Body of pancreas (tissue), 4 donors: ENCODE measurements around the gene SNHG17.

Source experiments
- CTCF ChIP-seq, 7 experiments: fragments of 450-650 bp in 4 of 7; fragments of 200-600 bp in 3 of 7; sonication (generic) in 3 of 7; IDR thresholded peaks; one replicate each; pipeline ENCODE4 v1.5.1; 2016 to 2019; ENCODE audit warnings: antibody characterized with exemption in 7 of 7
- POLR2A ChIP-seq, 3 donors: fragments of 450-650 bp; IDR thresholded peaks; one replicate each; pipeline ENCODE4 v1.6.1; 2016; ENCODE audit warnings: antibody characterized with exemption in 3 of 3, mild to moderate bottlenecking in 2 of 3

DNA sequence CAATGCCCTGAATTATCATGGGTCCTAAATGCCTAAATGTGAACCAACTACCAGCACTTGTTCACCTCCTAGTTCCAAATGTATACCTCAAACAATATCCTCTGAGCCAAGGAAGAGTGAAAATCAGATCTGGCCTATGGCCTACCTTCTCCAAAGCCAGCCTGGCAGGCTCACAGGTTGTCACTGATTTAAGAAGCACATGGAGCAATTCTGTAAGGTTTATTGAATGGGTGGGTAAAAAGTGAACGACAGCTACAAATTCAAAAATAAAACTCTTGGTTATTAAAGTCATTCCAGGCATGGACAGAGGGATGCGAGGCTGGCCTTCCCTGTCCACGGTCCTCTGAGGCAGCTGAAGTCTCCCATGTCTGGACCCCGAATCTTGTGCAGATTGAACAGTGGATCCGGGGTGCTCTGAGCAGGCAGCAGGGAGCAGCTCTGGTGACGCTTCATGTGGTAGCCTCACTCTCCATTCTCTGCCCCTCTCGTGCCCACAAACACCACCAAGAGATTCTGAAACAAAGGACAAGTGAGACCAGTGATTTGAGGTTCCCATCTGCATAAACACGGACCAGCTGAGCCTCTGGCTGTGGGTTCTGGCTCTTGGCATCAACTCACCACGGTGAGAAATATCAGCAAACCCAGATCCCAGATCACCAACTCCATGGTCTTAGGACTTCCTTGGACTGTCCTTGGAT, 14.6 kb downstream of the SNHG17 start:
- TF ChIP-seq POLR2A (IDR thresholded peaks at IDR 0.05), result no peak
- TF ChIP-seq CTCF (IDR thresholded peaks at IDR 0.05), result no peak
